EH (cell line): Measurements from ENCODE around the gene ANKFN1.
"Not testable (repeated sequence)": the region's sequence is repeated elsewhere in the genome, so short reads cannot be mapped to it uniquely, and the experiment has no call there.

ENCODE experiments used
- DNase-seq: peaks from one replicate; pipeline ENCODE4 v3.0.0-alpha.2; 2015; ENCODE audit warnings: low read depth

Gene ANKFN1

DNA sequence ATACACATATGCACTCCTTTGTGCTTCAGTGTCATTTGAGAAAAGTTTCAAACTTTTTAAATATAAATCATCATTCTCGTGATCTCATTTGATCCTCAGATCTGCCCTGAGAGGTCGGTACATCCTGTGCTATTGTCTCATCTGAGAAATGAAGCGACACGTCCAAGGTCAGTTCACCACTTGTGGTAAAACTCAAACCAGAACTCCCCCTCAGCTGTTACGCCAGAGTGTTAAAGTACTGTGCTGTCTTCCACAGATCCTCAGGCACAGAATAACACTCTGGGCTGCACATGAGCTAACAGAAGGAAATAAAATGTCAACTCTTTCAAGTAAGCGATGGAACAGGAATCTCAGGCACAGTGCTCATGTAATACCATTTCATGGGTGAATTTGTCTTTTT lies 31.4 kb downstream of the ANKFN1 start:
- no peak for DNase-seq

DNA sequence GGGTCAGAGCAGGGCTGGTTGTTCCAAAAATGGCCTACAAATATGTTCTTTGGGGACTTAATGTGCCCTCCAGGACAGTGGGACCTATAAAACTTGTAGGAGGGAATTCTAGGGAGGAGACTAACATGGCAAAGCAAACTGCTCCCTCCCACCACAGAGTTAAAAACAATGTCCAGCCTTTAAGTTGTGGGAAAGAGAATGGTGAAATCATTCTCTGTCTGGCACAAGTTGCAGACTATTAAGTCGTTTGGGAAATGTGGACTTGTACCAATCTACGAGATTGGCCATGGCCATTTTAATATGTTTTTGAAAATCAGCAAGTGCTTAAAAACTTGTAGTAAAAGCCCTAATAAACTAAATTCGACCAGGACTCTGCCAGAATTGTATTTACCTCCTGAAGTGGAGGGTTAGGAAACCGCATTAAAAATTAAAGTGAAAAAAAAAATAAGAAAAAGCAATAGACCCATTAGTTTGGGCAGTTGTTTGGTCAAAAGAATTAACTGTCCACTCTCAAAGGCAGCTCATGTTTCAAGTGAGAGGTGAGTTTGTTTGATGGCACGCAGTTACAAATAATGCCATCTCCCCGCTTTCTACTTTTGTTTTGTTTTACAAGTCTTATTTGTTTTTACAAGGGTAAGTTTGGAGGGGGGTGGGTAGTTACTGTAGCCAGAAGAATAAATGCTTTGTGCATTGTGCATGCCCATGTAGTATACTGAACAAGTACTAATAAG lies 32.4 kb downstream of the ANKFN1 start:
- peak; percentile 85 for DNase-seq

GRCh38 chr17:56186222-56186786 lies 33.0 kb downstream of the ANKFN1 start:
- peak; percentile 96 for DNase-seq

GRCh38 chr17:56203430-56203829 lies 50.2 kb downstream of the ANKFN1 start:
- DNase-seq: peak; percentile 23

DNA sequence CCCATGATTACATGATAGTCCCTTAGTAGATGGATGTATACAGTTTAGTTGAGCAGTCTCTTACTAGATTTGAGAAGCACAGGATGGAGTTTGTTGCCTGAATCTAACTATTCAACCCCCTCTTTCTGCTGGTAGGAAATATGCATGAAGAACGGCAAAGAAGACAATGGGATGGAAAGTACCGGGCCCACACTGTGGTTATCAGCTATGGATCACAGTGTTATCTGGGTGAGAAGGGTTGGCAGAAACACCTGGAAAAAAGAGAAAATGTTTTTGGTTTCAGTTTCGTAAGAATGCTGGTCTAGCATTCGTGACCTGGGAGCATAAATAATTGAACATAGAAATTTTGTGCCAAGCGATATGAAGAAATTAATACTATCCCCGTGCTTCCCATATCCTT lies 53.1 kb downstream of the ANKFN1 start:
- DNase-seq: no peak

DNA sequence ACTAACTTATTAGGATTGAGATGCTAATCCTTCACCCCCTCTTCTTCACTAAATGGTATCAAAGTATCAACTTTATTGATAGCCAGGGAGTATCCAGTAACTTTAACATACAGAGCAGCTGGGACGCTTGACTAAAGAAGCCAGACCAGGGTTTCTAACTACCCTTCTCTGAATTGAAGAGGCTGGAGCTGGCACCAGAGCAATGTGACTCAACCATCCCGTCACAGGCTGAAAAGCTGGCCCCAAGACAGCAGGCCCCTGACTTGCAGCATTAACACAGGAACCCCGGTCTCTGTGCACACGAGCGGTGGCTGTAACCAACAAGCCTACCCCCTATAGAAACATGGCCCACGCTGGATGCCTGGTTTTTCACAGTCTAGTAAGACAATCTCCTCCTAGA lies 59.8 kb downstream of the ANKFN1 start:
- DNase-seq: no peak

- no peak for DNase-seq
Observed at GRCh38 chr17:56217921-56218320, 64.6 kb downstream of the ANKFN1 start.

DNA sequence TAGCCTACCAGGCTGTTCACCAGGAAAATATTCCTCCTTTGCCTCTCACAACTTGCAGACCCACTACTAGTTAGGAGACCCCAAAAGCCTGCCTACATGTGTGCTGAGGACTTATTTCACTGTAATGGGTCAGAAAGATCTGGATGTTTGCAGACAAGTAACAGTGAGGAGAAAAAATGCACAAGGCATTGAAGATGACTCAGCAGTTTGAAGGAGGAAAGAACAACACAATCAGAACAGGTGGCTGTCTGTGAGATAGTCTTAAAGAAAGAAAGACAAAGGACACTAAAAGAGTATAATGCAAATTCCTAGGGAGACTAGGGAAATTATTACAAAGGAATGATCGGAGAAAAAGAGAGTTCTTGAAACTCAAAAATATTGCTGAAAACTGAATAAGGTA lies 69.0 kb downstream of the ANKFN1 start:
- DNase-seq: peak; percentile 7

DNA sequence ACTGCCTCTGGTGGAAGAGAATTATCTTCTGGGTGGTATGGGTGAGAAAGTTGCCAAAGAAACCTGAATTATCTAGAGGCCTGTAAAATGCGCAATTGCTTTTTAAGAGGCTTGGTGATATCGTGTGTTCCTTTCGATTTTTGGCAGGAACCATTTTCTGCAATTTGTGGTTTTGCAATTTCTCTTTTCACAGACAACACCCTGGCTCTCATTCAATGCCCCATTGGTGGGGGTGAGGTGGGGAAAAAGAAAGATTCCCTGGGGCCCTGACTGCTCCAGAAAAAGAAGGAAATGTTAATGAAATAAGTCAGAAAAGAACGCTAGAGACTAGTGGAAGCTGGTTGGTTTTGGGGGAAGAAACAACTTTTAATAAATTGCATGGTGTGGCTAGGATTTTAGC lies 77.4 kb downstream of the ANKFN1 start:
- DNase-seq: peak; percentile 60

- no peak for DNase-seq
Observed at GRCh38 chr17:56231252-56231651, 78.0 kb downstream of the ANKFN1 start.

DNA sequence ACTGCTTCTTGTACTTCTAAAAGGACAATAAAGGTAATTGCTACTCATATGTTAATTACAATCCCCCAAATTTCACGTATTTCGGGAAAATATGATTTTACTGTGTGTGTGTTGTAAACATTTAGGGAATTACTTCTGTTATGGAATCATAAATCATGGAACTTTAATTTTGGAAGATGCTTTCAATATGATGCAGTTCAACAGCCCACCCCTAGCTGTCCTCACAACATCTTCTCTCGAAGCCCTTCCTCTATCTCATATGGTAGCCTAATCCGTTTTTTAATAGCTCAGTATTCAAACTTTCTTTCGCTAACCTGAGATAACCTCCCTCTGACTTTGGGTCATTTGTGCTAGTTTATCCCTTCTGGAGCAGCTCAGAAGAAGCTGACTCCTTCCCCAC lies 78.4 kb downstream of the ANKFN1 start:
- DNase-seq: no peak

- DNase-seq: no peak
Observed at GRCh38 chr17:56244268-56244890, 91.1 kb downstream of the ANKFN1 start.

- no peak for DNase-seq
Observed at GRCh38 chr17:56247816-56248215, 94.5 kb downstream of the ANKFN1 start.

GRCh38 chr17:56257075-56257474 lies 103.8 kb downstream of the ANKFN1 start:
- DNase-seq: no peak

DNA sequence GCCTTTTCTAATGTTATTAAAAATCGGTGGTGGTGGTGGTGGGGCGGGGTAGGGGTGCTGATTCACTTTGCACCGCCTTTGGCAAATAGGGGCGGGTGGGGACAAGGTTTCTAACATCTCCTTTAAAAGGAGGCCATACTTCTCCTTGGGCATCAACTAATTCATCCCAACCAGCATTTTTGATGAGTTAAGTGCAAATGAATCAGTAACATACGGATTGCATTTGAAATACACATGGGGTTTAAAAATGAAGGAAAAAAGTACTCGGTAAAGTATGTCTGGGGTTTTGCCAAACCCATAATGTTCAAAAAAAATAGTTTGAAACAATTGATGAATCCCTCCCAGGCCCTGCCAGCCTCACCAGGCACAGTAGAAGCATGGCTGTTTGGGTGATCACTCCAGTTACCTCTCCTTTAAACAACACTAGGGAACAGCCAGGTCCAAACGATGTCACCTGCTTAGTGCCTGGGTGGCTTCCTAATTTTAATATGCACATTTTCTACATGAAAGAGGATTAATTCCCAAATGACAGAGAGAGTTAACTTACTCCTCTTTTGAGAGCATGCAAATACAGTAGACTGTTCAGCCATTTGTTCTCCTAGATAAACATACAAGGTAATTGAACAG lies 107.2 kb downstream of the ANKFN1 start:
- peak; percentile 20 for DNase-seq

DNA sequence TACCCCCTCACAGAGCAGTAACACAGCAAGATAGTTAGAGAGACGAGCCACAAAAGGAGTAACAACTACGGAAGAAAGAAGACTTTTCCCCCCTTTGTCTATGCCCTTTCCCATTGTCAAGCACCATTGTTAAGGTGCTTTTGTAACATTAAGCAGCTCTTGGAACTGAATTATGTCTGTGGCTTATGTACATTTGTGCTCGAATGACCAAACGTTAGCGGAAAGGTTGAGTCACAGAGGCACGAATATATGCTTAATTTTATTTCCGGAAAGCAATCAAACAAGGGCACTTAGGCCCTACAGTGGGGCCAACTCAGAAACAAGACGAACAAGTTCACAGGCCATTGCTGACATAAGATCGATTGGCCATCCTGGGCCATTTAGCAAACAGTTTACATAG lies 109.5 kb downstream of the ANKFN1 start:
- DNase-seq: no peak

- peak; percentile 77 for DNase-seq
Observed at GRCh38 chr17:56269556-56270389, 116.5 kb downstream of the ANKFN1 start.

GRCh38 chr17:56274491-56274890 lies 121.2 kb downstream of the ANKFN1 start:
- no peak for DNase-seq

DNA sequence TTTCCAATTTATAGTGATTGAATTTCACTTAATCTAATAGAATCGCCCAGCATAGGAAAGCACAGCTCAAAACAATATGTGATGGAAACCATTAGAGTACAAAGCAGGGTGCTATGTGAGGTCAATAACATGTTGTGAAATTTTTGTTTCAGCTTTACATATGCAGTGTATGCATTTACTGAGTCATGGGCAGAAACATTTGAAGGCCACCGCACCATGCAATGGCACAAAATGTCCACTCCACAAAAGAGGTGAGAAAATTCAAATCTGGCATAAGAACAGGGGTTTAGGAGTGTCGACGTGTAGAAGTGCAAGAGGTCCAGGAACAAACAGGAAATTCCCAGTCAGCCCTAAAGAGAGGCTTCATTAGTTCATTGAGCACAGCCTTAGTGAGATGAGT lies 131.2 kb downstream of the ANKFN1 start:
- DNase-seq: no peak

- DNase-seq: not testable (repeated sequence)
Observed at GRCh38 chr17:56288786-56289185, 135.5 kb downstream of the ANKFN1 start.

GRCh38 chr17:56289321-56289720 lies 136.0 kb downstream of the ANKFN1 start:
- peak; percentile 15 for DNase-seq
